ENCODE data around the gene E2F2.

Gene E2F2

DNA sequence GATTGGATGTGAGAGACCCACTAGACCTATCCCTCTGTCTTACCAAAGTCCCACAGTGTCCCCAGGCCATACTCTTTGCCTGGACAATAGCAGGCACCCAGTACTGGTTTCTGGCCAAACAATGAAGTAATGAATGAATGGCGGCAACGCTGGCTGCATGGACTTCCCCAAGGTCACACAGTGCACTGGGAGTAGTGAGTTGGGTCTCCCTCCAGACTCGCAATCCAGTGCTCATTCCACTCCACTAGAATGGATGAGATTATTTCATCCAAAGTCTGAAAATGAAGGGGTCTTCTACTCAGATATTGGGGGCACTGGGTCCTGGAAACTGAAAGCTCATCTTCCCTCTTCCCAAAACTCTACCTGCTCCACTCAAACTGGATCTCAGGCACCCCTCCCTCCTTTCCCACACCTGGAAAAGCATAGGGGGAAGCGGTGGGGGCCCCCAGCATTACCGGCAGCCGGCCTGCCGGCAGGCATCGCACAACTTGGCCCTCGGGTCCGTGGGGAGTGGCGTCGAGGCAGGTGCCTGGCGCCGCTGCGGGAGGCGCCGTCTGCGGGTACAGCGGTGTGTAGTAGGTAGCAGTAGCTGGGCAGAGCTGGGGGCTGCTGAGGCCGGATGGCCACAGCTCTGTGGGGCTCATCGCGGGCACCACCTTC lies 816 bp downstream of the E2F2 start:
- Histone ChIP-seq H3K27ac (ENCODE audit: low read depth, low read length) (peak overlapping the region; percentile 46), H3K36me3 (ENCODE audit: control insufficient read depth in 1 of 2, insufficient read depth in 2 of 2, low read length in 2 of 2) (no peaks in the 10 kb centered on the region), H3K27me3 (ENCODE audit: control insufficient read depth in 1 of 2, insufficient read depth in 2 of 2, low read length in 2 of 2) (no peaks in the 10 kb centered on the region), H3K9ac (ENCODE audit: low read depth in 1 of 2, low read length in 2 of 2) (peak overlapping the region; percentile 58 to 75), H3K9me3 (ENCODE audit: control insufficient read depth in 1 of 2, low read length in 2 of 2) (no peaks in the 10 kb centered on the region), H3K4me3 (ENCODE audit: low read depth in 1 of 2, low read length in 2 of 2) (peak overlapping the region; percentile 69 to 74), H3K4me1 (ENCODE audit: control insufficient read depth in 1 of 2, insufficient read depth in 2 of 2, low read length in 2 of 2) (peaks cover 76 to 81% of the 10 kb centered on the region in 2 donors)

DNA sequence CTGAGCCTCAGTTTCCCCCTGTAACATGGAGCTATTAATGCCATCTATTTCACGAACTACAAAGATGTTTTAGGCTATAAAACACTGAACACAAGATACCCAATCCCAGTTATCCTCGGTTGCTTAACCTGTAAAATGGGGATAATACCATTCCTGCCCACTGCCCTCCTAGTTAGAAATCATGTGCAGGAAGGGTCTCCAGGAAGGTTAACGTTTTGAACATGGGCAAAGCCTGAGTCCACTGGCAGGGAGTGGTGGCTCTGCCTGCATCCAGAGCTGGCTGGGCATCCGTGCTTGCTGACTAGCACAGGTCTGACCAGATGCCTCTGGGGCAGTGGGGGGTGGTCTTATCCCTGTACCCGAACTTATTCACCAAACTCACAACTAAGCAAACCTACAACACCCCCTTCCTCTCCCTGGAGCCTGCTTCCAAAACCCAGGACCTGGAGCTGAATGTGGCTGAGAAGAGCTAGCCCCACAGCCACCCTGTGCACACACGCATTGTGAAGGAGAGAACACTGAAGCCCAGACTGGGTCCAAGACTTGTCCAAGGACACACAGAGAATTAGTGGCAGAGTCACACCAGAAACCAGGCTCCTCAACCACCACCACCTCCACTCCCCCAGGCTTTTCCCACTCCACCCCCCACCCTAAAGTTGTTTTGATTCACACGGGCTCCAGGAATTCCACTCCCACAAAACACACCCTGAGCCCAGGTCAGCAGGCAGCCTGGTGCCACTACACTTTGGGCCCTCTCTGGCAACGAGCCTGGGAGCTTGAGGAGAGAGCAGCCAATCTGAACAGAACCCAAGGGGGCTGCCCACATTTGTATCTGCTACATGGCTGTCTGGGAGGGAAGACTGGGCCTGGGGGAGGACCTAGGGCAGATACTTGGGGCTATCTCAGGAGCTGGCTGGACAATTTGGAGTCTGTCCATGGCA lies 1.6 kb downstream of the E2F2 start:
- H3K36me3 ChIP-seq (ENCODE audit: control insufficient read depth in 1 of 2, insufficient read depth in 2 of 2, low read length in 2 of 2): no peaks in the 10 kb centered on the region
- H3K27ac ChIP-seq (ENCODE audit: low read depth, low read length): peak overlapping the region; percentile 46
- H3K9me3 ChIP-seq (ENCODE audit: control insufficient read depth in 1 of 2, low read length in 2 of 2): no peaks in the 10 kb centered on the region
- peaks cover 84 to 88% of the 10 kb centered on the region in 2 donors for H3K4me1 ChIP-seq (ENCODE audit: control insufficient read depth in 1 of 2, insufficient read depth in 2 of 2, low read length in 2 of 2)
- H3K4me3 ChIP-seq (ENCODE audit: low read depth in 1 of 2, low read length in 2 of 2): peak overlapping the region; percentile 69 to 74
- H3K9ac ChIP-seq (ENCODE audit: low read depth in 1 of 2, low read length in 2 of 2): peak overlapping the region; percentile 75 to 84
- no peaks in the 10 kb centered on the region for H3K27me3 ChIP-seq (ENCODE audit: control insufficient read depth in 1 of 2, insufficient read depth in 2 of 2, low read length in 2 of 2)

DNA sequence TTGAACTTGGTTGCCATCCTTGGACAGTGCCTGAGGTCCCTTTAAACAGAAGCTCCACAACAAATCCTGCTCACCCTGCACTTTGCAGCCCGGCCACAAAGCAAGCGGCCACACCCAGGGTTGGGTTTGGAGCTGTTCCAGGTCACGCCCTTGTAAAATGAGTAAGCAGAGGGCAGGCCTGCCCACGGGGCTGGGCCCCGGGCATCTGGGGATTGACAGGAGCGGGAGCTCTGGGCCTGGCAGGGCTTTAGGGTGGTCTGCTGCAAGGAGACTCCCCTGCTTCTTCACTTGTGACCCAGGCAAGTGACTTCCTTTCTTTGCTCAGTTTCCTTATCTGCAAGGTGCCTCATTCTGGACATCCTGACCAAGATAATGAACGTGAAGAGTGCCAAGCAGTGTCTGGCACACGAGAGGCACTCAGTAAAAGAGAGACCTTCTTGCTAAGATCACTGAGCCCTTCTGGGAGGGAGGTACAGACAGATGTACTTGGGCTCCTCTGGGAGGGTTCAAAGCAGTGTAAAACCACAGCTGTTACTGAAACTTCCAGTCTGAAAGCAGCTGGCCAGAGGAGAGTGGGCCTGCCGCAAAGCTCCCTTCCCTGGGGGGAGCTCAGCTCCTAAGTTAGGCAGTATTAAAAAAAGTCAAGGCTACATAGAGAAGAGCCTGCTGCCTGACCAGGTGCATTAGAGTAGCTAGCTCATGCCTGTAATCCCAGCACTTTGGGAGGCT lies 2.6 kb downstream of the E2F2 start:
- no peaks in the 10 kb centered on the region for H3K36me3 ChIP-seq (ENCODE audit: control insufficient read depth in 1 of 2, insufficient read depth in 2 of 2, low read length in 2 of 2)
- peak overlapping the region; percentile 85 for H3K27ac ChIP-seq (ENCODE audit: low read depth, low read length)
- H3K27me3 ChIP-seq (ENCODE audit: control insufficient read depth in 1 of 2, insufficient read depth in 2 of 2, low read length in 2 of 2): no peaks in the 10 kb centered on the region
- H3K4me1 ChIP-seq (ENCODE audit: control insufficient read depth in 1 of 2, insufficient read depth in 2 of 2, low read length in 2 of 2): peaks cover 84 to 94% of the 10 kb centered on the region in 2 donors
- peak overlapping the region; percentile 53 to 69 for H3K4me3 ChIP-seq (ENCODE audit: low read depth in 1 of 2, low read length in 2 of 2)
- peak overlapping the region; percentile 75 to 84 for H3K9ac ChIP-seq (ENCODE audit: low read depth in 1 of 2, low read length in 2 of 2)
- no peaks in the 10 kb centered on the region for H3K9me3 ChIP-seq (ENCODE audit: control insufficient read depth in 1 of 2, low read length in 2 of 2)

DNA sequence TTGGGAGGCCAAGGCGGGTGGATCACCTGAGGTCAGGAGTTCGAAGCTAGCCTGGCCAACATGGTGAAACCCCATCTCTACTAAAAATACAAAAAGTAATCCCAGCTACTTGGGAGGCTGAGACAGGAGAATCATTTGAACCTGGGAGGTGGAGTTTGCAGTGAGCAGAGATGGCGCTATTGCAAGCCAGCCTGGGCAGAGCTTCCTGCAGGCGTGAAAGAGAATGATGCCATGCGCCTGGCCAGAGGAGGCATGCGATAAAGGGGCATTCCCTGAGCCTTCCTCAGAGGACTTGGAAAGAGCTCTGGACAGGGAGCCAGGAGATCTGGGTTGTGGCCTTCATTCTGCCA lies 3.2 kb downstream of the E2F2 start:
- Histone ChIP-seq H3K27me3 (ENCODE audit: control insufficient read depth in 1 of 2, insufficient read depth in 2 of 2, low read length in 2 of 2) (no peaks in the 10 kb centered on the region), H3K36me3 (ENCODE audit: control insufficient read depth in 1 of 2, insufficient read depth in 2 of 2, low read length in 2 of 2) (no peaks in the 10 kb centered on the region), H3K27ac (ENCODE audit: low read depth, low read length) (peak overlapping the region; percentile 85), H3K9me3 (ENCODE audit: control insufficient read depth in 1 of 2, low read length in 2 of 2) (no peaks in the 10 kb centered on the region), H3K4me3 (ENCODE audit: low read depth in 1 of 2, low read length in 2 of 2) (peak overlapping the region; percentile 45 to 69), H3K9ac (ENCODE audit: low read depth in 1 of 2, low read length in 2 of 2) (peak overlapping the region; percentile 8 to 25), H3K4me1 (ENCODE audit: control insufficient read depth in 1 of 2, insufficient read depth in 2 of 2, low read length in 2 of 2) (peaks cover 79 to 89% of the 10 kb centered on the region in 2 donors)

DNA sequence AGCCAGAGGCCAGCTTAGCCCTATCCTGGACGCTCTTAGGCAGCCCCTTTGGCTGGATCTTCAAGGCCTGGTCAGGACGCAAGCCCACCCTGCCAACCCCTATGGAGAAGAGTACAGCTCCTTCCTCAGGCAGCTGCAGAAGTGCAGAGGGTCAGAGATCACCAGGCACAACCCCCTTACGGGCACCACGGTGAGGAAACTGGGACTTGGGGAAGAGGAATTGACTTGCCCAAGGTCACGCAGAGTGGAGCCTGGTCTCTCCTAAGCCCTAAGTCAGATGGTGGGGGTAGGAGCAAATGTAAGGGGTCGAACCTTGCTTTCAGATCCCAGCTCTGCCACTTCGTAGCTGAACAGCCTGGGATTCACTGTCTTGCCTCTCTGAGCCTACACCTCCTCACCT lies 3.7 kb downstream of the E2F2 start:
- peak overlapping the region; percentile 8 to 25 for H3K9ac ChIP-seq (ENCODE audit: low read depth in 1 of 2, low read length in 2 of 2)
- no peaks in the 10 kb centered on the region for H3K36me3 ChIP-seq (ENCODE audit: control insufficient read depth in 1 of 2, insufficient read depth in 2 of 2, low read length in 2 of 2)
- H3K4me1 ChIP-seq (ENCODE audit: control insufficient read depth in 1 of 2, insufficient read depth in 2 of 2, low read length in 2 of 2): peaks cover 77 to 84% of the 10 kb centered on the region in 2 donors
- peak overlapping the region; percentile 85 for H3K27ac ChIP-seq (ENCODE audit: low read depth, low read length)
- no peaks in the 10 kb centered on the region for H3K27me3 ChIP-seq (ENCODE audit: control insufficient read depth in 1 of 2, insufficient read depth in 2 of 2, low read length in 2 of 2)
- no peak overlapping the region for H3K4me3 ChIP-seq (ENCODE audit: low read depth in 1 of 2, low read length in 2 of 2)
- no peaks in the 10 kb centered on the region for H3K9me3 ChIP-seq (ENCODE audit: control insufficient read depth in 1 of 2, low read length in 2 of 2)

DNA sequence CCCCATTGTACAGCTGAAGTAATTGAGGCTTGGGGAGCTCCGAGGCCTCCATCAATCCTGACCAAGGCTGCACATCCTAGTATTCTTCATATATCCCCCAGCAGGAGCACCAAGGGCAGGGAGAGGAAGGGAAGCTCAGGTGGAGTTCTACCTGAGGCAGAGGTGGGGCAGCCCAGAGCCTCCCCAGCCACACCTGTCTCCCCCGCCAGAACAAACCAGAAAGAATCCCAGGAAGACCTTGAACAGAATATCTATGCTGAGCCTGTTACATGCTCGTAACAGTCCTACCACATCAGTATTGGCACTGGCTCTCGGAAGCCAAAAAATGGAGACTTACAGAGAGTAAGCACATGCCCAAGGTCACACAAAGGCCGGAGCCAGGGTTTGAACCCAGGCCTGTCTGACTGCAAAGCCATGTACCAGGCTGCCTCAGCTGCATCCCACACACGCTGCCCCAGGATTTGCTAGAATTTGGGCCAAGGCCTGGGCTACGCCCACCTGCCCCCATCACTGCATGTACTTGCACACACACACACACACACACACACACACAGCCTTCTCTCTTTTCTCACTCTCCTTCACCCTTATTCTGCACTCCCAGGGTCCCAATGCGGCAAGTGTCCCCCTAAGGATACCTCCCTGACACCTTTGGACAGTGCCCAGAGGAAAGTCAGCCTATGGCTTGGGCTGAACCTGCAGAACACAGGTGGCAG lies 4.5 kb downstream of the E2F2 start:
- Histone ChIP-seq H3K9ac (ENCODE audit: low read depth in 1 of 2, low read length in 2 of 2) (peak overlapping the region; percentile 35 to 55), H3K4me3 (ENCODE audit: low read depth in 1 of 2, low read length in 2 of 2) (peak overlapping the region; percentile 10 to 24), H3K9me3 (ENCODE audit: control insufficient read depth in 1 of 2, low read length in 2 of 2) (no peaks in the 10 kb centered on the region), H3K4me1 (ENCODE audit: control insufficient read depth in 1 of 2, insufficient read depth in 2 of 2, low read length in 2 of 2) (peaks cover 69 to 75% of the 10 kb centered on the region in 2 donors), H3K36me3 (ENCODE audit: control insufficient read depth in 1 of 2, insufficient read depth in 2 of 2, low read length in 2 of 2) (peaks cover 0 to 8% of the 10 kb centered on the region in 2 donors), H3K27me3 (ENCODE audit: control insufficient read depth in 1 of 2, insufficient read depth in 2 of 2, low read length in 2 of 2) (no peaks in the 10 kb centered on the region), H3K27ac (ENCODE audit: low read depth, low read length) (no peak overlapping the region)

DNA sequence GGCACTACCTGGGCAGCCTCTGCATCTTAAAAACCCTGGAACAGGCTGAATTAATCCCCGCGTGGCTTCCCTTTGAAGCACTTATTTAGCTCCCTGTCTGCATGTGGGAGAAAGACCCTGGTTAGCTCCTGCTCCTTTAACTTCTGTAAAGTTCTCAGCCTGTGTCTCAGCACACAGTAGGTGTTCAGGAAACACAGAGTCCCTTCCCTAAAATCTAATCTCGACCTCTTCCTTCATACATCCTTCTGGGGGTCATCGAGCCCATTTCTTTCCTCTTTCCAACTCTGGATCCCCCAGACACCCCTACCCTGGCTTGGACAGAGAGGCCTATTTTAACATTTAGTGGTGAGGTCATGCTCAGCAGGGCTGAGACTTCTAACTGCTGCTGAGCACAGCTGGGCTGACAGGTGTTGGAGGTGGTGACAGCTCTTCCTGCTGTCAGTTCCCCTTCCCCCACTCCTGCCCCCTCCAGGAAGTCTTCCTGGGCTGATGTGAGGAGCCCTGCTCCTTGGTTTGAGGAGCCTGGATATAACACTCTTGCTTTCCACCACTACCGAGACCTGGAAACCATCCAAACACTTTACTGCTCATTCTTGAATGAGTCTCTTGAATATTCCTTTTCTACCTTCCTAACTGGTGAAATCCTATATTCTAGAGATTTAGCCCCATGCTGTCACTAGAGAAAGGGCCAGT lies 5.3 kb downstream of the E2F2 start:
- Histone ChIP-seq H3K9me3 (ENCODE audit: control insufficient read depth in 1 of 2, low read length in 2 of 2) (no peaks in the 10 kb centered on the region), H3K27ac (ENCODE audit: low read depth, low read length) (peak overlapping the region; percentile 71), H3K9ac (ENCODE audit: low read depth in 1 of 2, low read length in 2 of 2) (peak overlapping the region; percentile 35 to 55), H3K4me3 (ENCODE audit: low read depth in 1 of 2, low read length in 2 of 2) (no peak overlapping the region), H3K4me1 (ENCODE audit: control insufficient read depth in 1 of 2, insufficient read depth in 2 of 2, low read length in 2 of 2) (peaks cover 67 to 70% of the 10 kb centered on the region in 2 donors), H3K36me3 (ENCODE audit: control insufficient read depth in 1 of 2, insufficient read depth in 2 of 2, low read length in 2 of 2) (peaks cover 5 to 12% of the 10 kb centered on the region in 2 donors), H3K27me3 (ENCODE audit: control insufficient read depth in 1 of 2, insufficient read depth in 2 of 2, low read length in 2 of 2) (no peaks in the 10 kb centered on the region)

DNA sequence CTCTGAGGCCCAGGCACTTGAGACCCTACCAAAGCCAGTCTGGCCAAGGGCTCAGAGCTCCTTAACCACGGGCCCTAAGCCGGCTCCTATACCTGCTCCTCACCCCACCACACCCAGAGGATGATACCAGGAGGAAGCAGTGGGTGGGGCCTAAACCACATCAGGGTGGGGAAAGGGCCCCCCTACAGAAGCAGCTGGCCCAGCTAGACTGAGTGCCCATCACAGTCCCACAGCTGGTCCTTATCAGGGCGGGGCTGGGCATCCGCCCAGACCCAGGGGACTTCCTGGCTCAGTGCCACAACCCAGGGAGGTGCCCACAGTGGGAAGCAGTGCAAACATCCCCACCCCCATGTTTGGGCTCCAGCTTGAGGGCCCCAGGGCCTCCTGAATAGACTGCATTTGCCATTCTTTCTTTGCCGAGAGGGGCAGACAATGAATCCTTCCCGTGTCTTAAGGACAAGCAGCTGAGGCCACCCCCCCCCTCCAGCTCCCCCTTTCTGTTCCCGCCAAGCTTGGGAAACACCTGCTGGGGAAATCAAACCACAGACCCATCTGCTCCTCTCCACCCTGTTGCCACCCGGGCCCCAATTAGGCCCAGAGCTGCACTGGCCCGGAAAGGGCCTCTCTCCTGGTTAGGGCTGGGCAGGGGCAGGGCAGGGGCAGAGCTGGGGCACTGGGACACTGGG lies 6.2 kb downstream of the E2F2 start:
- no peaks in the 10 kb centered on the region for H3K9me3 ChIP-seq (ENCODE audit: control insufficient read depth in 1 of 2, low read length in 2 of 2)
- peaks cover 5 to 12% of the 10 kb centered on the region in 2 donors for H3K36me3 ChIP-seq (ENCODE audit: control insufficient read depth in 1 of 2, insufficient read depth in 2 of 2, low read length in 2 of 2)
- H3K4me1 ChIP-seq (ENCODE audit: control insufficient read depth in 1 of 2, insufficient read depth in 2 of 2, low read length in 2 of 2): peaks cover 60 to 62% of the 10 kb centered on the region in 2 donors
- H3K9ac ChIP-seq (ENCODE audit: low read depth in 1 of 2, low read length in 2 of 2): peak overlapping the region in 1 of 2 donors; percentile 55
- H3K27ac ChIP-seq (ENCODE audit: low read depth, low read length): peak overlapping the region; percentile 71
- peak overlapping the region in 1 of 2 donors; percentile 35 for H3K4me3 ChIP-seq (ENCODE audit: low read depth in 1 of 2, low read length in 2 of 2)
- no peaks in the 10 kb centered on the region for H3K27me3 ChIP-seq (ENCODE audit: control insufficient read depth in 1 of 2, insufficient read depth in 2 of 2, low read length in 2 of 2)

DNA sequence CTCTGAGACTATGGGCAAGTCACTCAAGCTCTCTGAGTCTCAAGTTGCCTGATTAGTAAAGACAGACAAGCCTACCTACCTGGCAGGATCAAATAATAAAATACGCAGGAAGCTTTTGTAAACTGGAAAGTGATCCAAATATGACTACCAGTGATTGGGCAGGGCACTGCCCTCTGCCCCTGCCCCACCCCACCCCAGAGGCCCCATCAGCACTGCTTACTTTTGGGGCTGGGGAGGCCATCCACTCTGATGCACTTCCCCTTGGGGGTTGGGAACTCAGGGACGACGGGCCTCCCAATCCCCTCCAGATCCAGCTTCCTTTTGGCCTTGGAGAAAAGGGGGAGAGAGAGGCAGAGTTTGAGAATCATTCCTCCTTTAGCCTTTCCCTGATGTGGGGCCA lies 6.9 kb downstream of the E2F2 start:
- H3K36me3 ChIP-seq (ENCODE audit: control insufficient read depth in 1 of 2, insufficient read depth in 2 of 2, low read length in 2 of 2): peaks cover 5 to 12% of the 10 kb centered on the region in 2 donors
- peak overlapping the region; percentile 71 for H3K27ac ChIP-seq (ENCODE audit: low read depth, low read length)
- peak overlapping the region in 1 of 2 donors; percentile 55 for H3K9ac ChIP-seq (ENCODE audit: low read depth in 1 of 2, low read length in 2 of 2)
- H3K9me3 ChIP-seq (ENCODE audit: control insufficient read depth in 1 of 2, low read length in 2 of 2): no peaks in the 10 kb centered on the region
- peaks cover 54 to 56% of the 10 kb centered on the region in 2 donors for H3K4me1 ChIP-seq (ENCODE audit: control insufficient read depth in 1 of 2, insufficient read depth in 2 of 2, low read length in 2 of 2)
- no peaks in the 10 kb centered on the region for H3K27me3 ChIP-seq (ENCODE audit: control insufficient read depth in 1 of 2, insufficient read depth in 2 of 2, low read length in 2 of 2)
- peak overlapping the region in 1 of 2 donors; percentile 35 for H3K4me3 ChIP-seq (ENCODE audit: low read depth in 1 of 2, low read length in 2 of 2)

Data from duodenal mucosa (tissue), 2 donors.